ENCODE measurements around the gene FBXO9. TPM values are rescaled to one million over a fixed set of nuclear protein-coding genes. Genes with fewer than 3 reads are reported as not detected.

Gene FBXO9
- total RNA-seq, 5 donors from 2014 or later (not counting 1 experiment from before 2014, with no cell fraction given): 78.3 to 106 (median 100) TPM

DNA sequence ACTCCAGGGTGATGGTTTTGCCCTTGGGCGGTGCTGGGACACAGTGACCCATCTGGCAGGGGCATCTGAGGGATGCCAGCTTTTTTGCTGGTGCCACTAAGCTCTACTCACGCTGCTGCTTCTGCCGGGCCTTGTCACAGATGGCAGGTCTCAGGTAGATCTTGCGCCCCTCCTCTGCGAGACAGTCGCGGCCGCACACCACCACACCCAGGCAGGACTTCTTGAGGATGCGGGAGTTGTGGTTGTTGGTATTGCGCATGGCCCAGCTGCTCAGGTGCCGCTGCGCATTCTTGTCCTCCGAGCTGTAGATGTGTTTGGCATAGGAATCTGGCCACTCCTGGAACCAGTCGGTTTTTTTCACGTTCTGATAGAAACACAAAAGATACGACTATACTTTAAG is 68.8 kb downstream of the FBXO9 start:
- POLR2A ChIA-PET: interaction anchor here in 1 of 2 donors (0.6 kb wide), 1 partner anchor 325 kb away, joined by 5 read pairs; no protein-coding TSS in a partner anchor

DNA sequence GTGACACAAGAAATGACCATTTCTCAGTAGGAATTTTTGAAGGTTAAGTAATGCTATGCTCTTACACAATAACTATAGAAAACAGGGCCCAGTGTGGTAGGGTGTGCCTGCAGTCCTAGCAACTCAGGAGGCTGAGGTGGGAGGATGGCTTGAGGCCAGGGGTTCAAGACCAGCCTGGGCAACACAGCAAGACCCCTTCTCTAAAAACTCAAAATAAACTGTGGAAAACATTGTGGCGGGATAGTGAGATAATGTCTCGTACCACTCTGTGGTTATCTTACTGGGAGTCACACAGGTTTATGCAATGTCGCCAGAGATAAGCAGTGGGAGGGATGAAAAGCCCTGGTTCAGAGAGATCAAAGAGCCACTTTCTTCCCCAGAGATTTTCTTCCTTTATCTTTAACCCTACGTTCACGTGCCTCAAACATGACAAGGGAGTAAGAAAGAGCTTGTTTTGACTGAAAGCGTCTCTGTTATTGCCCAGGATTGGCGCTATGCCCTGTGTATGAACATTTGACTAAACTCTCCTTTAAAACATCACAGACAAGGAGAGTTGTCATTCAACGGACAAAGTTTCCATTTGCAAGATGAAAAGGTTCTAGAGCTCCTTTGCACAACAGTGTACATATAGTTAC is 69.5 kb downstream of the FBXO9 start:
- ATAC-seq (replicated peaks in 1 of 4): no peak
- Mint-ChIP-seq H3K36me3 (no peaks in the 10 kb centered on the region), H3K27me3 (peaks cover 8 to 14% of the 10 kb centered on the region in 2 donors), H3K27ac (no peak overlapping the region), H3K9me3 (no peaks in the 10 kb centered on the region), H3K4me1 (peaks cover 0 to 3% (median 0%) of the 10 kb centered on the region in 3 donors), H3K4me3 (no peak overlapping the region)
- Histone ChIP-seq H3K4me3 (ENCODE audit: control insufficient read depth in 1 of 2, extremely low read depth in 1 of 2, low read length in 1 of 2) (no peak overlapping the region), H3K9me3 (no peaks in the 10 kb centered on the region), H3K27me3 (replicated peaks in 1 of 2; ENCODE audit: control insufficient read depth in 2 of 2, extremely low read depth in 1 of 2, insufficient read depth in 2 of 2, low read length in 1 of 2) (peaks cover 0 to 15% of the 10 kb centered on the region in 2 experiments), H3K27ac (ENCODE audit: low read length) (no peak overlapping the region), H3K4me1 (ENCODE audit: control insufficient read depth in 1 of 2, extremely low read depth in 1 of 2, insufficient read depth in 2 of 2, low read length in 2 of 2) (no peaks in the 10 kb centered on the region), H3K36me3 (ENCODE audit: control insufficient read depth in 2 of 2, extremely low read depth in 1 of 2, insufficient read depth in 1 of 2, low read length in 1 of 2) (no peaks in the 10 kb centered on the region)
- CTCF ChIA-PET: no interaction called here
- POLR2A ChIA-PET: interaction anchor here in 1 of 2 donors (0.6 kb wide), 1 partner anchor 325 kb away, joined by 5 read pairs; no protein-coding TSS in a partner anchor
- WGBS (ENCODE audit: insufficient coverage): no CpG with 5 or more reads among the region's 8 CpGs
- DNase-seq: no peak

More for the DNA sequence above, 68.8 kb downstream of the FBXO9 start:
- peaks cover 0 to 3% (median 0%) of the 10 kb centered on the region in 3 donors for H3K4me1 Mint-ChIP-seq
- no peaks in the 10 kb centered on the region for H3K36me3 ChIP-seq (ENCODE audit: control insufficient read depth in 2 of 2, extremely low read depth in 1 of 2, insufficient read depth in 1 of 2, low read length in 1 of 2)
- CTCF ChIA-PET: no interaction called here
- DNase-seq: no peak
- no peaks in the 10 kb centered on the region for H3K4me1 ChIP-seq (ENCODE audit: control insufficient read depth in 1 of 2, extremely low read depth in 1 of 2, insufficient read depth in 2 of 2, low read length in 2 of 2)
- no peak overlapping the region for H3K4me3 Mint-ChIP-seq
- H3K27me3 ChIP-seq (replicated peaks in 1 of 2; ENCODE audit: control insufficient read depth in 2 of 2, extremely low read depth in 1 of 2, insufficient read depth in 2 of 2, low read length in 1 of 2): peaks cover 0 to 15% of the 10 kb centered on the region in 2 experiments
- no peaks in the 10 kb centered on the region for H3K9me3 ChIP-seq
- 92% methylated on average over 11 of the region's 16 CpGs for WGBS (ENCODE audit: insufficient coverage)
- no peaks in the 10 kb centered on the region for H3K9me3 Mint-ChIP-seq
- H3K4me3 ChIP-seq (ENCODE audit: control insufficient read depth in 1 of 2, extremely low read depth in 1 of 2, low read length in 1 of 2): no peak overlapping the region
- no peak overlapping the region for H3K27ac ChIP-seq (ENCODE audit: low read length)
- H3K36me3 Mint-ChIP-seq: no peaks in the 10 kb centered on the region
- ATAC-seq (replicated peaks in 1 of 4): no peak
- H3K27me3 Mint-ChIP-seq: peaks cover 8 to 14% of the 10 kb centered on the region in 2 donors
- no peak overlapping the region for H3K27ac Mint-ChIP-seq

GRCh38 chr6:53136000-53136609 is 70.9 kb downstream of the FBXO9 start:
- no peak for ATAC-seq (replicated peaks in 1 of 4)
- H3K4me1 Mint-ChIP-seq: peaks cover 0 to 3% (median 0%) of the 10 kb centered on the region in 3 donors
- Histone ChIP-seq H3K27me3 (replicated peaks in 1 of 2; ENCODE audit: control insufficient read depth in 2 of 2, extremely low read depth in 1 of 2, insufficient read depth in 2 of 2, low read length in 1 of 2) (peaks cover 0 to 13% of the 10 kb centered on the region in 2 experiments), H3K4me1 (ENCODE audit: control insufficient read depth in 1 of 2, extremely low read depth in 1 of 2, insufficient read depth in 2 of 2, low read length in 2 of 2) (no peaks in the 10 kb centered on the region), H3K27ac (ENCODE audit: low read length) (no peak overlapping the region), H3K36me3 (ENCODE audit: control insufficient read depth in 2 of 2, extremely low read depth in 1 of 2, insufficient read depth in 1 of 2, low read length in 1 of 2) (no peaks in the 10 kb centered on the region), H3K9me3 (no peaks in the 10 kb centered on the region), H3K4me3 (ENCODE audit: control insufficient read depth in 1 of 2, extremely low read depth in 1 of 2, low read length in 1 of 2) (no peak overlapping the region)
- 100% methylated on average over 1 of the region's 3 CpGs for WGBS (ENCODE audit: insufficient coverage)
- peaks cover 4 to 19% of the 10 kb centered on the region in 2 donors for H3K27me3 Mint-ChIP-seq
- CTCF ChIA-PET: interaction anchor here in 1 of 2 donors (0.5 kb wide), 1 partner anchor 68 kb away, joined by 8 read pairs; no protein-coding TSS in a partner anchor
- DNase-seq: no peak
- no peak overlapping the region for H3K4me3 Mint-ChIP-seq
- POLR2A ChIA-PET: no interaction called here
- no peak overlapping the region for H3K27ac Mint-ChIP-seq
- H3K36me3 Mint-ChIP-seq: no peaks in the 10 kb centered on the region
- H3K9me3 Mint-ChIP-seq: no peaks in the 10 kb centered on the region

DNA sequence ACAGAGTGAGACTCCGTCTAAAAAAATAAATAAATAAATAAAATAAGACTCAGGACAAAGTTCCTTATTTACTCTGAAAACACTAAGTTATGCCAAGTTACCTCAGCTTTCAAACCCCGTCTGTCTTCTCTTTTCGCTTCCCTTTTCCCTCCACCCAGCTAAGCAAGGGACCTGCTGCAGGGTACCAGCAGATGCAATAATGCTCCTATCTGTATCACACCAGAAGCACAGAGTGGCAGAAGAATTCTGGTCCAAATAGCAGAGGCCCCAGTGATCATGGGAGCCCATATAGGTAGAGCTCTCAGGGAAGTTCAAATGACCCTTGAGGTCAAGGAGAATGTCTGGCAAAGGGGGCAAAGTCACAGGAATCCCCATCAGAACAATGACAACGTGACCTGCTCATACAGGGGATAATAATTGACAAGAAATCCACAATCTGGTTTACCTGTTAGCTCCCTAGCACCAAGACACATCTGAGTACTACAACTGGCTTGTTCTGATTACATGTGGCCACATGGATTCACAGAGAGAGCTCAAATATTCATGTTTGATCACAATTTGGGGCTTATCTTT is 74.7 kb downstream of the FBXO9 start:
- POLR2A ChIA-PET: no interaction called here
- no peak overlapping the region for H3K27ac Mint-ChIP-seq
- H3K4me3 ChIP-seq (ENCODE audit: control insufficient read depth in 1 of 2, extremely low read depth in 1 of 2, low read length in 1 of 2): no peak overlapping the region
- no peak overlapping the region for H3K27ac ChIP-seq (ENCODE audit: low read length)
- no peaks in the 10 kb centered on the region for H3K36me3 Mint-ChIP-seq
- CTCF ChIA-PET: no interaction called here
- H3K4me1 Mint-ChIP-seq: peaks cover 0 to under 1% (median 0%) of the 10 kb centered on the region in 3 donors
- H3K4me3 Mint-ChIP-seq: no peak overlapping the region
- DNase-seq: no peak
- H3K36me3 ChIP-seq (ENCODE audit: control insufficient read depth in 2 of 2, extremely low read depth in 1 of 2, insufficient read depth in 1 of 2, low read length in 1 of 2): no peaks in the 10 kb centered on the region
- H3K27me3 Mint-ChIP-seq: peaks cover 4 to 14% of the 10 kb centered on the region in 2 donors
- peaks cover 0 to 5% (median 0%) of the 10 kb centered on the region in 3 donors for H3K9me3 Mint-ChIP-seq
- H3K27me3 ChIP-seq (replicated peaks in 1 of 2; ENCODE audit: control insufficient read depth in 2 of 2, extremely low read depth in 1 of 2, insufficient read depth in 2 of 2, low read length in 1 of 2): peaks cover 0 to 15% of the 10 kb centered on the region in 2 experiments
- ATAC-seq (replicated peaks in 1 of 4): no peak
- H3K4me1 ChIP-seq (ENCODE audit: control insufficient read depth in 1 of 2, extremely low read depth in 1 of 2, insufficient read depth in 2 of 2, low read length in 2 of 2): no peaks in the 10 kb centered on the region
- no peaks in the 10 kb centered on the region for H3K9me3 ChIP-seq
- 29% methylated on average over 1 of the region's 4 CpGs for WGBS (ENCODE audit: insufficient coverage)

- ATAC-seq (replicated peaks in 1 of 4): no peak
- H3K4me1 ChIP-seq (ENCODE audit: control insufficient read depth in 1 of 2, extremely low read depth in 1 of 2, insufficient read depth in 2 of 2, low read length in 2 of 2): no peaks in the 10 kb centered on the region
- Mint-ChIP-seq H3K27me3 (peaks cover 4 to 6% of the 10 kb centered on the region in 2 donors), H3K36me3 (no peaks in the 10 kb centered on the region), H3K4me3 (no peak overlapping the region), H3K4me1 (no peaks in the 10 kb centered on the region), H3K27ac (no peak overlapping the region), H3K9me3 (peaks cover 0 to 5% (median 0%) of the 10 kb centered on the region in 3 donors)
- H3K9me3 ChIP-seq: no peaks in the 10 kb centered on the region
- no peaks in the 10 kb centered on the region for H3K36me3 ChIP-seq (ENCODE audit: control insufficient read depth in 2 of 2, extremely low read depth in 1 of 2, insufficient read depth in 1 of 2, low read length in 1 of 2)
- no peak overlapping the region for H3K4me3 ChIP-seq (ENCODE audit: control insufficient read depth in 1 of 2, extremely low read depth in 1 of 2, low read length in 1 of 2)
- peaks cover 0 to 6% of the 10 kb centered on the region in 2 experiments for H3K27me3 ChIP-seq (replicated peaks in 1 of 2; ENCODE audit: control insufficient read depth in 2 of 2, extremely low read depth in 1 of 2, insufficient read depth in 2 of 2, low read length in 1 of 2)
- ChIA-PET POLR2A (interaction anchor here in 1 of 2 donors (0.8 kb wide), 1 partner anchor 17 kb away, joined by 4 read pairs; no protein-coding TSS in a partner anchor), CTCF (no interaction called here)
- WGBS (ENCODE audit: insufficient coverage): no CpG with 5 or more reads among the region's 3 CpGs
- H3K27ac ChIP-seq (ENCODE audit: low read length): no peak overlapping the region
- no peak for DNase-seq
These were observed 77.6 kb downstream of the FBXO9 start for GRCh38 chr6:53142810-53143209.

- no peaks in the 10 kb centered on the region for H3K9me3 ChIP-seq
- H3K4me3 Mint-ChIP-seq: no peak overlapping the region
- H3K4me3 ChIP-seq (ENCODE audit: control insufficient read depth in 1 of 2, extremely low read depth in 1 of 2, low read length in 1 of 2): no peak overlapping the region
- DNase-seq (no peak), ATAC-seq (replicated peaks in 1 of 4) (no peak)
- peaks cover 0 to 6% of the 10 kb centered on the region in 2 experiments for H3K27me3 ChIP-seq (replicated peaks in 1 of 2; ENCODE audit: control insufficient read depth in 2 of 2, extremely low read depth in 1 of 2, insufficient read depth in 2 of 2, low read length in 1 of 2)
- peaks cover under 1 to 6% of the 10 kb centered on the region in 2 donors for H3K27me3 Mint-ChIP-seq
- H3K9me3 Mint-ChIP-seq: peaks cover 0 to 5% (median 0%) of the 10 kb centered on the region in 3 donors
- WGBS (ENCODE audit: insufficient coverage): no CpG with 5 or more reads among the region's 3 CpGs
- H3K36me3 Mint-ChIP-seq: no peaks in the 10 kb centered on the region
- POLR2A ChIA-PET: interaction anchor here (0.6 to 0.7 kb wide), 2 partner anchors 333 to 575 kb away, joined by 3 read pairs; no protein-coding TSS in a partner anchor
- no peaks in the 10 kb centered on the region for H3K4me1 ChIP-seq (ENCODE audit: control insufficient read depth in 1 of 2, extremely low read depth in 1 of 2, insufficient read depth in 2 of 2, low read length in 2 of 2)
- no peaks in the 10 kb centered on the region for H3K4me1 Mint-ChIP-seq
- H3K27ac Mint-ChIP-seq: no peak overlapping the region
- H3K36me3 ChIP-seq (ENCODE audit: control insufficient read depth in 2 of 2, extremely low read depth in 1 of 2, insufficient read depth in 1 of 2, low read length in 1 of 2): no peaks in the 10 kb centered on the region
- no peak overlapping the region for H3K27ac ChIP-seq (ENCODE audit: low read length)
- CTCF ChIA-PET: no interaction called here
These were observed 78.5 kb downstream of the FBXO9 start for GRCh38 chr6:53143710-53144109.

All from T-cell (primary cell).